GM21381 (cell line): ENCODE data around the gene FAM135A.
"Not testable (repeated sequence)": the region's sequence is repeated elsewhere in the genome, so short reads cannot be mapped to it uniquely, and the experiment has no call there.

Experiments
- ATAC-seq: cut with Tn5 transposase; IDR thresholded peaks from one replicate; pipeline ENCODE4 v1.9.1; 2021; ENCODE audit warnings: mild to moderate bottlenecking, moderate library complexity; ENCODE audit not compliant: unreplicated experiment

The FAM135A gene

DNA sequence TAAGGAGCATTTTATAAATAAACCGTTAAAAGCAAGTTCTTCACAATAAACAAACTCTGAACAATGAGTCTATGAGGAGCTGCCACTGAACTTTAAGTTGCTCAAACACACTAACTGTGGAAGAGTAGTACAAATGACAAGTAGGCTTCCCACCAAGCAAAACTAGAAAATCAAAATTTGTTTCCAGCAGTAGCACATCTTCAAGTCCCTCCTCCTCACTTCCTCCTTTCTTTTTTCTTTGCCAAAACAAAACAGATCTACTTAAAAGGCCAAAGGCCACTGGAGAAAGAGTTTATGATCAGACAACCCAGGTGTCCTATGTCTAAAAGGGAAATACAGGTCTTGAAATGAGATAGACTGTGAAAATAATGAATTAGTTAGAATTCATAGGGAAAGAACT, 17.1 kb upstream of the FAM135A start:
- no peak for ATAC-seq

DNA sequence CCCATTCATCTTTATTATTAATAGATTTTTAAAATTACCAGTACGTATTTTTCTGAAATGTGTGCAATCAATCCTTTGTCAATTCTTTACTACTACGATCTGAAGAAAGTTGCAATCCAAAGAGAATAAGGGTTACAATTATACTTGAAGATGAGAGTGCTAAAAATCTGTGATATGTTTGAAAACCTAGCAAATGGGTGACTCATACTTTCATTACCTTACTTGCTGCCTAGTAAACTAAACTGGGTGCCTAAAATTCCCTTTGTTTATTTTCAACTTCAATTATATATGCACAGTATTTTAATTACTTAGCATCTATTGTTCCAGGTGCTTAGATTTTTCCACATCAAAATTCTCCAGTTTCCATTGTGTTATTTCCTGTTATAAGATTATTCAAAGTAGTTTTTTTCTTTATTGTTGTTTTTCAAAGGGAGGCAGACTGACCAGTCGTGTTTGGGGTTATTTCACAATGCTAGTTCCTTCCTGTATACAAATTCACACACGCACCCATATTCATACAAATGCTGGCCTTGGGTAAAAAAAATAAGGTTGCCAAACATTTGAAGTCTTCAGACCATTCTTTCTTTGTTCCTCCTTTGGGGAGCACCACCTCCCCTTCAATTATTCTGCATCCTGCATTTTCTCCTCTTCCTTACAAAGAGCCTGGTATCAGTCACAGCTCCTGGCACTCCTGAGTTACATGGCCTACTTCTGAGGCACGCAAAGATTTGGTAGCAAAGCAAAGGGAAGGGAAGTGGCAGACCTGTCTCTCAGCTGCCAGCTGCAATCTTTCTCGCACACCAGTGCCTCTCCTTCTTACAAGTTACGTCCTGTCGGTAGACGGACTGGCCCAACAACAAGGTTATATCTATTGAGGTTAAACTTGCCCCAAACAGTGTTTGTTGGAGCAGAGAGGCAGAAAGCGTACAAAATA, 16.2 kb upstream of the FAM135A start:
- peak; percentile 54 for ATAC-seq

DNA sequence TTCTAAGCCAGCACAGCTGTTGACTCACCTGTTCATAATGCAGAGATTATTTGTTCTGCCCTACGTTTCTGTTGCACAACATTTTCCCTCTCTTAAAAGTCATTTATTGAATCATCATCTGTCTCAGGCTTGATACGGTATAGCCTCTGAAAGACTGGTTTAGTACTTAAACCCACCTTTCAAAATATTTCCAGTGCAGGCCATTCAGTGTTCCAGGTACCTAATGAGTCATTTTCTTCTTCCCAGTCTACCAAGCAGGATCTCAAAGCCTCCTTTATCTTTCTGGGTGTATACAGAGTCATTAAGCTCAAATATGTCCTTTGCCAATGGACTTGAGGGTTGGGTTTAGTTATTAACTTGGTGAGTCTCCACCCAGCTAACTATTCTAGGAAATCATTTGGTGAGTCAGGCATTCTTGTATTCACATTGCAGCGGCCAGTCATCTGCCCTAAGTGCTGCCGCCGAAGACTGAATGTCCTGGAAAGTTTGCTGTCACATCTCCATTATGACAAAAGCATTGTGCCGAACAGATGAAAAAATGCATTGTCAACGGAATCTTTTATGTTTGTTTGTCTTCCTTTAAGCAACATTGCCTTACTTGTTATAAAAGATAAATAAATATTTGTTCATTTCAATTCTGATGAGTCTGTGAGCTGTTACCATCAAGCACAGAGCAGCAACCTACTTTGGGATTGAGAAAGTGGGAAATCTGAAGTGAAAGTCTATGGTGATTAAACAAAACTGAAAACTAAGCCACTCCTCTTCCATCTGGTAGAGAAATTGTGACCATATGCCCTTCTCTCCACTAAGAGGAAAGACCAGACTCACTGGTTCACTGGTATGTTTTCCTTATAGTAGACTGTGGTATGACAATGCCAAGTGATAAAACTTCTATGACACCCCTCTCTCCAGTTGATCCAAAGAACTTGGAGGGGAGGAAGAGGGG, 14.3 kb upstream of the FAM135A start:
- ATAC-seq = no peak

DNA sequence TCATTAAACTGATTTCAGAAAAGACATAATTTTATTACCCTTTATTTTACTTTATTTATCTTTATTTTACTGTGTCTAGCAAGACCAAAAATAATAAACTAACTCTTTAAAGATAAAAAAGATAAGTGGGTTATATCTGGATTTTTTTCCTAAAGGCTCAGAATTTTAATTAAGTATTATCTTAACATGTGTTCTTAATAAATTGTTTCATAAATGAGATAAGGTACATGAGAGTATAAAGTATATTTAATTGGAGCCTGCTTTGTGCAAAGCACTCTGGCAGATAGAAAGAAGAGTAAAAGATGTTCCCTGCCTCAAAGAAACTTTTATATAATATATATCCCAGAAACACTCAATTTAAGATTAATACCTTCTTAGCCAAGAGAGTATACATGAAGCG, 8.7 kb upstream of the FAM135A start:
- no peak for ATAC-seq

DNA sequence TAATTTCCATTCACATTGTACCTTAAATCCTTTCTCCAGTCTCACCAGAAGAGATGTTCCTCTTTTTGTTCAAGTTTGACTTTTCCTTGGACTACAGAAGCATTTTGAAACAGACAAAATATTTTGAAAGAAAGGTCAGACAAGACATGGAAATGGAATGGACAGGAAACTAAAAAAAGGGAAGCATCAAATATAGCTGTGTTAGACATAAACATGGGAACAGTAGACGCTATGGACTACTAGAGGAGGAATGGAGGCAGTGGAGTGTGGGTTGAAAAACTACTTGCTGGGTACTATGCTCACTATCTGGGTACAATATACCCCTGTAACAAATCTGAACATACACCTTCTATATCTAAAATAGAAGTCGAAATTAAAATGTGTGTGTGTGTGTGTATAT, 4.1 kb upstream of the FAM135A start:
- ATAC-seq = no peak

DNA sequence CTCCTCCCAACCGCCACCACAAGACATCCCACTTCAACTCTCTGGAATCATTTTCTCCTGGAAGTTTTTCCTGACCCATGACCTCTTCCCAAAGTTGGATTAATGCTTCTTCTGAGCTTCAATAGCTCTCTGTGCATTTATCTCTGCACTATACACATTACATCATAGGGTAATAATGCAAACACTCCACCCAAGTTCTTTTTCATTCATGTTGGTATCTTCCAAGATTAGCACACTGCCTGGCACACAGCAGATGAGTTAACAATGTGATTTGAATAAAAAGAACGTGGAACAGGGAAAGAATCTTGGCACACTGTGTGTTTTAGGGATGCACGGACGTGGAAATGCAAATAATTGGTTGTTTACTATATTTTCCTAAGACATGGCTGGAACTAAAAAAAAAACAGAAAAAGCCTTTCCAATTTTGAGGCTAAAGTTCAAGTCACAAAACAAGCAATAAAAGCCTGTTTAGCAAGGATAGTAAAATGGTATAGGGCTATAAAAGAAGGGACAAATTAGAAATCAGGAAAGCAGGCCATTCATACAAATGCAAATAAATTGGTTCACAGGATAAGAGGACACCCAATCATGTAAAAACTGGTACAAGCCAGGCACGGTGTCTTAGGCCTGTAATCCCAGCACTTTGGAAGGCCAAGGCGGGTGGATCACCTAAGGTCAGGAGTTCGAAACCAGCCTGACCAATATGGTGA, 1.6 kb upstream of the FAM135A start:
- ATAC-seq = no peak

DNA sequence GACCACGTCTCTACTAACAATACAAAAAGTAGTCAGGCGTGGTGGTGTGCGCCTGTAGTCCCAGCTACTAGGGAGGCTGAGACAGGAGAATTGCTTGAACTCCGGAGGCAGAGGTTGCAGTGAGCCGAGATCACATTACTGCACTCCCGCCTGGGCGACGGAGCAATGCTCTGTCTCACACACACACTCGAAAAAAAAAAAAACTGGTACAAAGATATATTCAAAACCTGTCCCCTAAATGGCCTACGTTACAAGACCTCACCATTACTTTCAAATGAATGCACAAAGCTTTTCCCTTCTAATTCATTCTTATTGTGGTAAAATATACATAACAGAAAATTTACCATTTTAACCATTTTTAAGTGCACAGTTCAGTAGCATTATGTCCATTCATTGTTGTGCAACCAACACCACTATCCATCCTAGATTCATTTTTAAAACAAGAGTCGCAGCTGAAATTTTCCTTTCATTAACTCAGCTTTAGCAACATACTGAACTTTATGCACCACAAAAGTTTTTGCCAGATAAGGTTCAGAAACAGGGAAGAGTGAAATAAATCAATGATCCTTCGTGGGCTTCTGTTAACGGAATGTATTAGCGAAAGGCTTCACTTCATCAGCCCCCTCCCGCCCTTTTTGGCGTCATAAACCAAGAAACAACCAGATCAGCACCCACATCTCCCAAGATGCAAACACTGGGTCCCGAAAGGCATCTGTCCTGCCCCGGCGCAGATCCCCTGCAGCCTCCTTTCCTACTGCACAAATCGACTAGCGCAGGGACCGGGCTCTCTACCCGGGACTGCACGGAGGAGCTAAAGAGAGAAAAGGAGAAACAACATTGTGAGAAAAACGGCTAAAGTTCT, 825 bp upstream of the FAM135A start:
- ATAC-seq = peak; percentile 21

DNA sequence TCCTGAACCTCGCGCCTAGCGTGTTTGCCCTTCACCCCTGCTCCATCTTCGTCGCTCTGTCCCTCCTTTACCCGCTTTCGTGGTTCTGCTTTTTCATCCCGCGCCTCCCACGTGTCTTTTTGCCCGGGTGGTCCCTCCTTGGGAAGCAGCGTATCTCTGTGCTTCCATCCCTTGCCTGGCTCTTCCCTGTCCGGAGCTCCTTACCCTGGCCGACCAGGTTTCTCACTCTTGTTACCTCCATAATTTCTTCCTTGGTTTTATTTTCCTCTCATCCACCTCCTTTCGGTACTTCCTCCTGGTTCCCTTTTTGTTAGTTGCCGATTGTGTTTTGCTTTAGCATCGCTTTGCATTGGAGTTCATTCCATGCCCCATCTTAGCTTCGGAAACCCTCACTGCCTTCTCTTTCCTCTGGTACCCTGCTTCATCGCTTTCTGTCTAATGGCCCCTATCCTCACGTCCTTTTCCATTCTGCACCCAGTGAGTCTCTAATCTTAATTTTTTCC, 735 bp downstream of the FAM135A start:
- no peak for ATAC-seq

DNA sequence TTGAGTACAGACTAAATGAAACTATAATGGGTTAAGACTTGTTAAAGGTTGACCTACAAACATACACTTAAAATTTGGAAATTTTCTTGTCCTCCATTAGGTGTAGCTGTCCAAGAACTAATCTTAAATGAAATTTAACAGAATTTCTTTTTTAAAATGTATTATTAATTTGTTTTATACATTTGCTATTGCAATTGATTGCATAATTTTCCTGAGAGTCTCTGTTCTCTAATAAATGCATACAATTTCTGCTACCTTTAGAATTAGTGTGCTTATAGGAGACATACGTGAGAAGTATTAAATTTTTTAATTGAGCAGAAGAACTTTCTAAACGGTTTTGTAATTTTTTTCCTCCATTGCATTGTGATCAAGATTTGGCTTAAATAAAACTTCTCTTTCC, 1.5 kb downstream of the FAM135A start:
- ATAC-seq = no peak

DNA sequence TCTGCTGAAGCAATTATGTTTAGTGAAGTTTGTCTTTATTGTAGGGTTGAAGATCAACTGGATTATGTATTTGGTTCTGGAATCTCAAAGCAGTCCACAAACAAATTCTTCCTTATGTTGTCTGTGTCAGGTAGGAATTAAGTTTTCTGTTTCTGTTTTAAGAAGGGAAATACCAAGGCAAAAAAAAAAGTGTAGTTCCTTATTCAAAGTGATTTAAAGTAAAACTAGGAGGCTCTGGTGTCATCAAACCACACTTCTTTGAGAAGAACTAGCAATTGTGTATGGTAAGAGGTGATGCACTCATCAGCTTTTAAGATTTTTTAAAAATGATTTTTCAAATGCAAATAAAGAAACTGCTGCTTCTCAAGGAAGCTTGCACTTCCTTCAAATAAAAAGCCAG, 1.9 kb downstream of the FAM135A start:
- ATAC-seq = no peak

DNA sequence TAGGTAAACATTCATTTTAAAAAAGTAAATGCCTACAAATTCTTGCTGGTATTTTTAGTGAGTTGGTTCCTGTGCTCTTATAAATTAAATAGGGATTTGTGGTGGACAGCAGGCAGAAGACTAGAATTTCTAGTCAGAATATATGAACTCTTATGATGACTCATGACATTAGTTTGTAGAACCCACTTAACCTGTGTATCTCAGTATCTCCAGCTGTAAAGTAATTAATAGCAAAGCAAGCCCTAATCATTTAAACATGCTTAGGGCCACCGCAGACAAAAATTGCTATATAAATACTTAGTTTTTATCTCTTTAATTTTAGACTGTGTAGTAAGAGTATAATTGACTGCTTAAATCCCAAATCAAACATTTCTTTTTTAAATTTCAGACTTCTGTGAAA, 2.4 kb downstream of the FAM135A start:
- no peak for ATAC-seq

DNA sequence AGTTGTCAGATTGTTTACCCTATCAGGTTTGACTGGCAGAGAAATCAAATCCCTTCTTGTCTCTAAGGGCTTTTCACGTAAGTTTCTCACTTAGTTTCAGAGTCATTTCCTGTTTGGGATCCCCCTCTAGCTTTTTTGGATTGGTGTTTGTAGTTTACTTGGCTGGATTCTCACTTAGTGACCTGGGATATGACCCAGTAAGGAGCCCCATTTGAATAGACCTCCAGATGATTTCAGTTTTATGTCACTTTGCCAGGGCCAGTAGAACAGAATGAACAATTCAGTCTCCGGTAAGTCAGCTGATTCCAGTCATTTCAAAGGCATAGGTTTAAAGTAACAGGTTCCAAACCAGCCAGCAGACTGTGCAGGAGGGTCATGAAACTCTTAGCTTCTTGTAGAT, 8.2 kb downstream of the FAM135A start:
- ATAC-seq = no peak

DNA sequence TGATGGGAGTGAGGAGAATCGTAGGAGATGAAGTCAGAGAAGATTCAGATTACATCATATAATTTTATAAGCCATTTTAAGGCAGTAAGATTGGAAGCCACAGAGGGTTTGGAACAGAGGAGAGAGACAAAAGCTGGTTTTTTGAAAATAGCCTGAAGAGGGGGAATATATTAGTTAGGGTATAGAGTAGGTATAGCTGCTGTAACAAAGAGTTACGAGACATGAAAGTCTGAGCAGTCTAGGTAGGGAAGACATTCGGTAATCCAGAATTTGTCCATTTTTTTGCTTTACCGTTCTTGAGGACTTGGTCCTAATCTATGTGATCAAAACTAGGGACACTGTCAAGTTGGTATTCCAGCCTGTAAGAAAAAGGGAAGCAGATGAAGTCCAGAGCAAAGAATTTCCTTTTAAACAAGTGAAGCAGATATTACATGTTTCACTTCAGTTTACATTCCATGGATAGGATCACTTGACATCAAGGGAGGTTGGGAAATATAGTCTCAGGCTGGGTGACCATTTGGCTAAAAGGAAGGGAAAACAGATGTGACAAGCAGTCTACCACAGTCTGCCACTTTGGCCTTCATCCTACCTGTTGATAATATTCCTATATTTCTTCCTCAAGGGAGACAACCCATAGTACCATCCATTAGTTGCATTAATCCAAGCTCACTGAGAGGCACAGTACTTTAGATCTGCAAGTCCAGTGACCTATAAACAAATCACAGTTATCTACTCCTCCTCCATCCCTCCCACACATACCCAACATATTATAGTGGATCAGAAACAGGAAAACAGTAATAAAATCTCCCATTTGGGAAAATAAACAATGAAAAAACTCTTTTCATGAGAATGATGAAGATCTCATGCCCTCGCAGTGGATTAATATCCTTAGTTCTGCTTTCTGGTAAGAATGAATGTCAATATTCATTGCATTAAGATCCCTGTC, 10.2 kb downstream of the FAM135A start:
- no peak for ATAC-seq

DNA sequence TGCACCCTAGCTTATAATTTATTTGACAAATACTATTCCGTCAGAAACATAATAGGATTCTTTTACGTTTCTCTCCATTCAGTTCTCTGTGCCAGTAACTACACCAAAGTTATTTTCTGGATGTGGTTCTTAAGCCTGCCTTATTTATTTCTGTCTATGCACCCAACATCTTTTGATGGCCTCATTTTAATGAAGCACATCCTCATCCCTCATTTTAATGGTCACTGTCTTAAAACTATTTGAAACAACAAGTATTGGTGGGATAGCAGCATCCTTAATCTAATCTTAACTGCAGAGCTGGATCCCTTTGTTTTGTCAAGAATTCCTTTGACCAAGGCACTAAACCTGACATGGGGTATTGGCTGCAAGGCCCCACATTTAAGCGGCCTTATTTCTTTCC, 11.0 kb downstream of the FAM135A start:
- no peak for ATAC-seq

DNA sequence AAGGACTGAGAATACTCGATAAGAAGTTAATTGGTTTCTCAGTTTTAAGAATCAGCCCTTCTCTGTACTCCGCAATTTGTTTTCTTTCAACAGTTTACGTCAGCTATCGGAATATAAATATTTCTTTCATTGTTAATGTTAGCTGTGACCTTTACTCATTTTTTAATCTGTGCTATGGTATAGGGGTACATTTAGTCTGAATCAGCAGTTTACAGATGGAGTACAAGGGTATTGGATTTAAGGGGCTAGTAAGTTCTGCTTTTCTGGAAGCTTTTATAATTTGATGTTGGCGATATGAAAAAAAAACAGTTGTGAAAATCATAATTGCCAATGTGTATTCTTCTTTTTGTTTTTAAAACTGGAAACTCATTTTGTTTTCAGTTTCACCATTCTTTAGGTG, 23.0 kb downstream of the FAM135A start:
- ATAC-seq = no peak

DNA sequence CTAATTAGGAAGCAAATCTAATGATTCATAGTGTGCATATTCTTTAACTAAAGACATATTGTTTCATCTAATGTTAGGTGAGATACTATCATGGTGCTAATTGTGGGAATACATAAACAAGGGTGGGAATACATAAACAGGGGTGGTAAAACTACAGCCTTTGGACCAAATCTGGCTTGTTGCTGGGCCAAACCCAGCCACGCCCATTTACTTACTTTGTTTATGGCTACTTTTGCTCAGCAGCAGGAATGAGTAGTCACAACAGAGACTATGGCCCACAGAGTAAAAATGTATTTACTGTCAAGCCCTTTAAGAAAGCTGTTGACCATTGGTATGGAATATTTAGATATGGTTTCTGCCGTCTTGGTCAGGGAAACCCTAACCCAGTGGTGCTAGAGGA, 31.7 kb downstream of the FAM135A start:
- no peak for ATAC-seq

DNA sequence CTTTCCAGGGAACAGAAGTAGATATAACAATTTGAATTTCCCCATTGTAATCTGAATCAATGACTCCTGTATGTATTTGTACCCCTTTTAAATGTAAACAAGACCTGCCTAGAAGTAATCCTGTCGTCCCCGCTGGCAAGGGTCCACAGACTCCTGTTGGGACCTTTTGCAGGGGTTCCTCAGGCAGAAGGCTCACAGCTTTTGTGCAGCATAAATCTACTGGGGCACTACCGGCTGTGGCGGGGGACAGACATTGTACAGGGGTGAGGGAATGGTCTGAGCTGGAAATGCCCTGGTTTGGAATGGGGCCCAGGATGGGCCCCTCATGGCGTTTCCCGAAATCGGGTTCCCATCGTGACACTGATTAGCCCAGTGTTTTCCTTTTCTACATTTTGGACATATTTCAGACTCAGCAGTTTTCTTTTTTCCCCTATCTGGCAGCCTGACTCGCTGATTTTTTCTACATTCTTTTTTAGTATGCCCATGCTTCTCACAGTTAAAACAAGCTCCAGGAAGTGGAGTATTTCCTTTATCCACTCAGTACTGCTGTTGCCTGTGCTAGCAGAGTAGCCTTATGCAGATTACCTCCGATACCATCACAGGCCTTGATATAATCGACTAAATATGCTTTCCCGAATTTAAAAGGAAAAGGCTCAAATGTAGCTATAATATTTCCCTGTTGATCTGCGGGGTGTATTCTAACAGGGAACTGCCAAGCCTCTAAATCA, 34.2 kb downstream of the FAM135A start:
- not testable (repeated sequence) for ATAC-seq

DNA sequence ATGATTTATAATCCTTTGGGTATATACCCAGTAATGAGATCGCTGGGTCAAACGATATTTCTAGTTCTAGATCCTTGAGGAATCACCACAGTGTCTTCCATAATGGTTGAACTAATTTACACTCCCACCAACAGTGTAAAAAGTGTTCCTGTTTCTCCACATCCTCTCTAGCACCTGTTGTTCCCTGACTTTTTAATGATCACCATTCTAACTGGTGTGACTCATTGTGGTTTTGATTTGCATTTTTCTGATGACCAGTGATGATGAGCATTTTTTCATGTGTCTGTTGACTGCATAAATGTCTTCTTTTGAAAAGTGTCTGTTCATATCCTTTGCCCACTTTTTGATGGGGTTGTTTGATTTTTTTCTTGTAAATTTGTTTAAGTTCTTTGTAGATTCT, 40.6 kb downstream of the FAM135A start:
- ATAC-seq = not testable (repeated sequence)
